ENCODE measurements around the gene HMCN2. TPM values are rescaled to one million over a fixed set of nuclear protein-coding genes. Genes with fewer than 3 reads are reported as not detected.

HMCN2 gene
- total RNA-seq, 1 experiment from 2014 or later = 8.6 TPM

DNA sequence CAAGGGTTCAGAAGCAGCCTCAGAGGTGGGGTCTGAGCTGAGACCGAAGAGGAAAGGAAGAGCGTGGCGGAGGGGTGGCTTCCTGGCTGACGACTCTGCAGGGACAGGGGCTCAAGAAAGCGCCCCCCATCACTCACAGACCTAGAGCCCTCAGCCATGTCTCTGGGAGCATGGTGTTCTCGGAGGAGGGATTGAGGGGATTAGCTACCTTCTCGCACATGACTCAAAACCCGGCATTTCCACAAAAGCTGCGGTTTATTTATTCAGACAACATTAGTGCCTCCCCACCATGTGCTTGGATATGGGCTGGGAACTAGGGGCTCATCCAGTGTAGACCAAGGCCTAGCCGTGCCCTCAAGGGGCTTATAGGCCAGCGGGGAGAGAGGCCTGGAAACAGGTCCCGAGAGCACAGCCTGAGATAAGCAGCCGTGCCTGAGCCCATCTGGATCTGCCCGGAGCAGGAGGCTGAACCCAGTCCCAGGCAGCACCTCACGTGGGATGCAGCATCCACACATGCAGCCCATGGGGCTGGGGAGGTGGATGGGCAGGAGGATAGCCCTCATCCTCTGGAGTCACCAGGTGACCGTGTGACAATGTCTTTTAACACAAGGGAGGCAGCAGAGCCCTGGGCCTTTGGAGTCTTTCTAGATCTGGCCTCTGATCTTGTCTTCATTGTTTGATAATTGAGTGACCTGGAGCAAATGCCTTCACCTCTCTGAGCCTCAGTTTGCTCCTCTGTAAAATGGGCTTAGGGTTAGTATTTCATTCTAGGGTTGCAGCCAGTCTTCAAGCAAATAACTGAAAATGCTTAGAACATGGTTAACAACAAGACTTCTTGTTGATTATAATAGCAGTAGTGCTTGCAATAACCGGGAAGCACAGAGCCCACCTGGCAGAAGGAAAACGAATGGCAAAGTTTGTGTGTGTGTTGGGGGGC, 878 bp upstream of the HMCN2 start:
- H3K36me3 Mint-ChIP-seq (ENCODE audit: insufficient read depth in 1 of 3, low read depth in 3 of 3) = peaks cover under 1 to 10% (median 4%) of the 10 kb centered on the region in 3 experiments; a peak in 2 of 7 replicates
- WGBS (ENCODE audit: extremely low coverage, insufficient read length, low lambda C conversion rate) = no CpG with 5 or more reads among the region's 18 CpGs
- Histone ChIP-seq H4K20me1 (ENCODE audit: control insufficient read depth, insufficient read depth, insufficient read length) (no peaks in the 10 kb centered on the region), H3T11ph (ENCODE audit: low read length) (no peak overlapping the region), H3K23ac (ENCODE audit: insufficient read length, low read depth, low read length) (no peak overlapping the region), H3K9ac (ENCODE audit: extremely low read depth, insufficient read length, low read length) (no peak overlapping the region), H2BK12ac (ENCODE audit: insufficient read length, low read depth, low read length) (no peak overlapping the region), H3K9me3 (ENCODE audit: control insufficient read depth, low read depth, low read length) (no peaks in the 10 kb centered on the region), H2AFZ (ENCODE audit: low read length) (no peak overlapping the region), H2AK5ac (ENCODE audit: insufficient read length, low read length) (no peak overlapping the region), H4K91ac (ENCODE audit: insufficient read length, low read depth, low read length) (no peak overlapping the region), H3K23me2 (ENCODE audit: insufficient read length, low read depth, low read length, poor library complexity, severe bottlenecking) (peaks cover 14% of the 10 kb centered on the region), H3K27me3 (ENCODE audit: insufficient read depth, low read length) (peaks cover 3% of the 10 kb centered on the region; the same call in 1 of the 2 replicates), H3K14ac (ENCODE audit: insufficient read depth, low read length) (no peak overlapping the region), H4K8ac (replicated peaks; ENCODE audit: insufficient read length, low read depth, low read length) (no peak overlapping the region), H3K27ac (ENCODE audit: insufficient read length, low read depth, low read length) (no peak overlapping the region), H3K4me1 (ENCODE audit: insufficient read depth, low read length) (no peaks in the 10 kb centered on the region; the same call in 1 of the 2 replicates), H3K56ac (ENCODE audit: insufficient read length, low read depth, low read length) (no peak overlapping the region), H3K4ac (ENCODE audit: low read depth, low read length) (no peak overlapping the region), H4K5ac (ENCODE audit: insufficient read length, low read depth, low read length) (no peak overlapping the region), H2BK5ac (ENCODE audit: insufficient read length, low read length) (no peak overlapping the region), H2BK120ac (ENCODE audit: low read depth, low read length, poor library complexity, severe bottlenecking) (no peak overlapping the region), H3K18ac (ENCODE audit: insufficient read length, low read depth, low read length) (no peak overlapping the region), H2BK20ac (ENCODE audit: low read depth, low read length, poor library complexity, severe bottlenecking) (no peak overlapping the region), H3K79me2 (ENCODE audit: insufficient read depth, low read length) (no peaks in the 10 kb centered on the region), H3K4me2 (ENCODE audit: insufficient read depth, insufficient read length, low read length) (peak overlapping the region; percentile 31), H3K79me1 (ENCODE audit: insufficient read depth, low read depth, low read length, poor library complexity, severe bottlenecking) (no peaks in the 10 kb centered on the region), H2BK15ac (ENCODE audit: low read depth, low read length) (no peak overlapping the region)
- peaks cover 48 to 60% of the 10 kb centered on the region in 2 experiments for H3K4me1 Mint-ChIP-seq
- peaks cover 0 to 3% of the 10 kb centered on the region in 2 experiments; a peak in 1 of 5 replicates for H3K9me3 Mint-ChIP-seq
- DNase-seq = no peak
- peak overlapping the region; percentile 39 to 79 for H3K4me3 Mint-ChIP-seq
- H3K27me3 Mint-ChIP-seq (ENCODE audit: low read depth) = peaks cover 43% of the 10 kb centered on the region
- H3K27ac Mint-ChIP-seq = peak overlapping the region in 2 of 3 experiments; percentile 46 to 70; a peak in 1 of 7 replicates
- TF ChIP-seq, protein P1, sequence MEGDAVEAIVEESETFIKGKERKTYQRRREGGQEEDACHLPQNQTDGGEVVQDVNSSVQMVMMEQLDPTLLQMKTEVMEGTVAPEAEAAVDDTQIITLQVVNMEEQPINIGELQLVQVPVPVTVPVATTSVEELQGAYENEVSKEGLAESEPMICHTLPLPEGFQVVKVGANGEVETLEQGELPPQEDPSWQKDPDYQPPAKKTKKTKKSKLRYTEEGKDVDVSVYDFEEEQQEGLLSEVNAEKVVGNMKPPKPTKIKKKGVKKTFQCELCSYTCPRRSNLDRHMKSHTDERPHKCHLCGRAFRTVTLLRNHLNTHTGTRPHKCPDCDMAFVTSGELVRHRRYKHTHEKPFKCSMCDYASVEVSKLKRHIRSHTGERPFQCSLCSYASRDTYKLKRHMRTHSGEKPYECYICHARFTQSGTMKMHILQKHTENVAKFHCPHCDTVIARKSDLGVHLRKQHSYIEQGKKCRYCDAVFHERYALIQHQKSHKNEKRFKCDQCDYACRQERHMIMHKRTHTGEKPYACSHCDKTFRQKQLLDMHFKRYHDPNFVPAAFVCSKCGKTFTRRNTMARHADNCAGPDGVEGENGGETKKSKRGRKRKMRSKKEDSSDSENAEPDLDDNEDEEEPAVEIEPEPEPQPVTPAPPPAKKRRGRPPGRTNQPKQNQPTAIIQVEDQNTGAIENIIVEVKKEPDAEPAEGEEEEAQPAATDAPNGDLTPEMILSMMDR (conservative IDR thresholded peaks at IDR 0.05) = no peak

All from H9 (cell line).